DND-41 (cell line): ENCODE data around the gene SUSD4.

Experiments
- ATAC-seq: fragments of 200-7000 bp; cut with Tn5 transposase; 3 replicates; pipeline ENCODE4 v1.9.1; 2021; ENCODE audit warnings: low read depth; ENCODE audit not compliant: insufficient read depth
- DNase-seq: peaks from one replicate; pipeline ENCODE4 v3.0.0-alpha.2; 2020
- H2AFZ ChIP-seq: 2 replicates; pipeline ENCODE4 v1.6.0; 2012; ENCODE audit warnings: low read depth, low read length
- H3K27ac ChIP-seq: 2 replicates; pipeline ENCODE4 v1.5.1; 2012; ENCODE audit warnings: low read length, inconsistent platforms
- H3K27me3 ChIP-seq: fragments of 200-600 bp; sonication (generic); 2 replicates; pipeline ENCODE4 v1.6.0; 2012; ENCODE audit warnings: low read length, mild to moderate bottlenecking, inconsistent platforms; ENCODE audit not compliant: insufficient read depth, poor library complexity
- H3K36me3 ChIP-seq: 2 replicates; pipeline ENCODE4 v1.5.1; 2012; ENCODE audit warnings: low read length, inconsistent platforms; ENCODE audit not compliant: insufficient read depth
- H3K4me1 ChIP-seq: 2 replicates; pipeline ENCODE4 v1.5.1; 2012; ENCODE audit warnings: mild to moderate bottlenecking, low read length; ENCODE audit not compliant: insufficient read depth
- H3K4me2 ChIP-seq: 2 replicates; pipeline ENCODE4 v1.6.0; 2012; ENCODE audit warnings: mild to moderate bottlenecking, moderate library complexity, low read length, inconsistent platforms; ENCODE audit not compliant: insufficient read depth
- H3K4me3 ChIP-seq, 2 experiments: fragments of 200-600 bp in 1 of 2; shearing (Covaris generic) in 1 of 2; 2 replicates each; pipeline ENCODE4 v1.5.1; 2012 to 2016; ENCODE audit warnings: inconsistent platforms in 2 of 2, low read length in 2 of 2, mild to moderate bottlenecking in 2 of 2, low read depth in 1 of 2, moderate library complexity in 1 of 2
- H3K79me2 ChIP-seq: 2 replicates; pipeline ENCODE4 v1.6.0; 2012; ENCODE audit warnings: low read length, inconsistent platforms; ENCODE audit not compliant: insufficient read depth
- H3K9ac ChIP-seq: 2 replicates; pipeline ENCODE4 v1.6.0; 2012; ENCODE audit warnings: low read depth, mild to moderate bottlenecking, inconsistent platforms, low read length, moderate library complexity
- H3K9me3 ChIP-seq: 2 replicates; pipeline ENCODE4 v1.5.1; 2012; ENCODE audit warnings: low read length, moderate library complexity, mild to moderate bottlenecking, inconsistent platforms; ENCODE audit not compliant: insufficient read depth, severe bottlenecking
- H4K20me1 ChIP-seq: 2 replicates; pipeline ENCODE4 v1.6.0; 2012; ENCODE audit warnings: low read length; ENCODE audit not compliant: insufficient read depth
- CTCF ChIP-seq: IDR thresholded peaks from 2 replicates; pipeline ENCODE4 v1.5.1; 2012; ENCODE audit warnings: borderline replicate concordance, low read length, moderate library complexity, mild to moderate bottlenecking; ENCODE audit not compliant: poor library complexity, severe bottlenecking; ENCODE audit errors: extremely low read depth
- EZH2 ChIP-seq: IDR thresholded peaks from 3 replicates; pipeline ENCODE4 v1.6.1; 2012; ENCODE audit warnings: borderline replicate concordance, low read depth, mild to moderate bottlenecking, moderate library complexity, low read length, inconsistent platforms; ENCODE audit not compliant: severe bottlenecking

SUSD4 gene

GRCh38 chr1:223364685-223365382 lies 858 bp upstream of the SUSD4 start:
- Histone ChIP-seq H3K4me1 (peaks cover 18% of the 10 kb centered on the region), H3K27me3 (peaks cover 8% of the 10 kb centered on the region), H3K9me3 (no peaks in the 10 kb centered on the region), H3K27ac (no peak overlapping the region), H3K9ac (peak overlapping the region; percentile 57; the same call in 1 of the 2 replicates), H3K4me3 (peak overlapping the region in 1 of 2 experiments; percentile 61; a peak in 2 of 4 replicates), H3K36me3 (no peaks in the 10 kb centered on the region), H2AFZ (peak overlapping the region; percentile 73), H3K79me2 (no peaks in the 10 kb centered on the region), H4K20me1 (no peaks in the 10 kb centered on the region), H3K4me2 (peak overlapping the region; percentile 89)
- TF ChIP-seq CTCF (no peak), EZH2 (peak; percentile 53)
- no peak; the same call in 2 of the 3 replicates for ATAC-seq
- peak; percentile 26 for DNase-seq

- Histone ChIP-seq H3K79me2 (no peaks in the 10 kb centered on the region), H3K27ac (no peak overlapping the region; the same call in 1 of the 2 replicates), H3K4me2 (peak overlapping the region; percentile 89), H3K27me3 (peaks cover 8% of the 10 kb centered on the region), H4K20me1 (no peaks in the 10 kb centered on the region), H3K4me3 (peak overlapping the region; percentile 30 to 61; a peak in 3 of 4 replicates), H3K9me3 (no peaks in the 10 kb centered on the region), H3K4me1 (peaks cover 18% of the 10 kb centered on the region), H2AFZ (peak overlapping the region; percentile 70), H3K36me3 (no peaks in the 10 kb centered on the region), H3K9ac (peak overlapping the region; percentile 57)
- TF ChIP-seq EZH2 (no peak), CTCF (no peak)
- DNase-seq (peak; percentile 65), ATAC-seq (peak; percentile 73)
Measured at GRCh38 chr1:223363057-223363855, 720 bp downstream of the SUSD4 start.

- no peak overlapping the region for H3K4me2 ChIP-seq
Measured at GRCh38 chr1:223358826-223359225, 5.2 kb downstream of the SUSD4 start.

More at GRCh38 chr1:223358826-223359225, 5.2 kb downstream of the SUSD4 start:
- no peak overlapping the region for H2AFZ ChIP-seq
- H3K79me2 ChIP-seq: no peaks in the 10 kb centered on the region
- no peak for ATAC-seq
- no peaks in the 10 kb centered on the region for H4K20me1 ChIP-seq
- TF ChIP-seq EZH2: no peak
- TF ChIP-seq CTCF: peak; percentile 20
- no peaks in the 10 kb centered on the region for H3K27me3 ChIP-seq
- H3K9me3 ChIP-seq: no peaks in the 10 kb centered on the region
- peaks cover 10% of the 10 kb centered on the region for H3K4me1 ChIP-seq
- DNase-seq: no peak
- H3K4me3 ChIP-seq: no peak overlapping the region
- H3K27ac ChIP-seq: no peak overlapping the region
- no peak overlapping the region for H3K9ac ChIP-seq
- H3K36me3 ChIP-seq: no peaks in the 10 kb centered on the region
